Measurements from ENCODE around the gene ZDHHC14.

- TF ChIP-seq CTCF (IDR thresholded peaks at IDR 0.05), result no peak
- TF ChIP-seq ZFX (IDR thresholded peaks at IDR 0.05; ENCODE audit: borderline replicate concordance), result no peak
Observed at GRCh38 chr6:157411368-157411767, 30.4 kb downstream of the ZDHHC14 start.

All from 22Rv1 (cell line).